ENCODE data around the gene PARD6B. TPM values are rescaled to one million over a fixed set of nuclear protein-coding genes. Genes with fewer than 3 reads are reported as not detected.
A peak's percentile ranks its signal among the peaks of the same experiment; 100 is the strongest.
"Not testable (repeated sequence)": the region's sequence is repeated elsewhere in the genome, so short reads cannot be mapped to it uniquely, and the experiment has no call there.

The PARD6B gene, protein sequence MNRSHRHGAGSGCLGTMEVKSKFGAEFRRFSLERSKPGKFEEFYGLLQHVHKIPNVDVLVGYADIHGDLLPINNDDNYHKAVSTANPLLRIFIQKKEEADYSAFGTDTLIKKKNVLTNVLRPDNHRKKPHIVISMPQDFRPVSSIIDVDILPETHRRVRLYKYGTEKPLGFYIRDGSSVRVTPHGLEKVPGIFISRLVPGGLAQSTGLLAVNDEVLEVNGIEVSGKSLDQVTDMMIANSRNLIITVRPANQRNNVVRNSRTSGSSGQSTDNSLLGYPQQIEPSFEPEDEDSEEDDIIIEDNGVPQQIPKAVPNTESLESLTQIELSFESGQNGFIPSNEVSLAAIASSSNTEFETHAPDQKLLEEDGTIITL
- total RNA-seq: 31.3 and 57.4 TPM in 2 replicates

DNA sequence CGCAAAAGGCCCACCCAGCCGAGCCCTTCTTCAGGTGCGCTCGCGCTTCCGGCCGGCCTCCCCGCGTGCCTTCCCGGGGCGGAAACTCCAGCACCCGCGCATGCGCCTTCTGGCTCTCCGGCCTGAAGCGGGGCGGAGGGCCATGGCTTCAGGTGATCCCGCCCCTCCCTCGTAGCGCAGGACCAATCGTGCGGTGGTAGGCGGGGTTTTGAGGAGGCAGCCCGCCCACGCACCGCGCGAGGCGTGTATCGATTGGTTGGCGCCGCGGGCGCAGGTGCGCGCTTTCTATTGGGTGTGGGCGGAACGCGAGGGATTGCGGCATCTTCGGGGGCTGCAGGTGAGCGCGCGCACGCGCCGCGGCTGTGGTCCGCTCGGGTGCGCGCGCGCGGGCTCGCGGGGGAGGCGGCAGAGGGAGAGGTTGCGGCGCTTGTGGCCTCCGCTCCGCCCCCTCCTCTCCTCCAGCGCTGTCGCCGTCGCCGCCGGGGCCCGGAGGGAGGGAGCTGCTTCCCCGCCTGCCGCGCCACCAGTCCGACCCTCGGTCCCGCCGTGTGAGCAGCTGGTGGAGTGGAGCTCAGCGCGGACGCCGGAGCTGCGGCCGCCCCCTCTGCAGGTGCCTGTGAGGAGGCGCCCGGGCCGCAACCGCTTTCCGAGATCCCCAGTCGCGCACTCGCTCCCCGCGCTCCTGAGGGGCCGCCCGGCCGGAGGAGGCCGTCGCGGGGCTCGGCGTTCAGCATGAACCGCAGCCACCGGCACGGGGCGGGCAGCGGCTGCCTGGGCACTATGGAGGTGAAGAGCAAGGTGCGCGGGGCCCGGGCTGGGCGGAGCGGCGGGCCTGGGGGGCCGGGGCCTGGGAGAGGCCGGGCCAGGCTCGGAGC lies at the start of gene PARD6B:
TSS of gene PARD6B (plus strand) at position 526 of the 875 bp plus-strand sequence. CDS start at position 733, 207 bp downstream.
- peak; percentile 93 for DNase-seq (ENCODE audit: low read depth)

DNA sequence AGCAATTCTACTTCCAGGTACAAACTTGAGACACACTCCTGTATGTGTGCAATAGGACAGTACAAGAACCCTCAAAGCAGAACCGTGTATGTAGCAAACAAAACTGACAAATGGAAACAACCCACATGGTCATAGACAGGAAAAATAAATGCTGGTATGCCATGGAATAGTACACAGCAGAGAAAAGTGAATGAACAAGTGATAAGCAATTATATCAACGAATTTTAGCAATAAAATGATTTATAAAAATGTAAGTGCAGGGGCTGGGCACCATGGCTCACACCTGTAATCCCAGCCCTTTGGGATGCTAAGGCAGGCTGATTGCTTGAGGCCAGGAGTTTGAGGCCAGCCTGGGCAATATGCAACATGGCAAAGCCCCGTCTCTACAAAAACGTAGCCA lies 49.3 kb upstream of the PARD6B start:
- DNase-seq (ENCODE audit: low read depth): no peak

DNA sequence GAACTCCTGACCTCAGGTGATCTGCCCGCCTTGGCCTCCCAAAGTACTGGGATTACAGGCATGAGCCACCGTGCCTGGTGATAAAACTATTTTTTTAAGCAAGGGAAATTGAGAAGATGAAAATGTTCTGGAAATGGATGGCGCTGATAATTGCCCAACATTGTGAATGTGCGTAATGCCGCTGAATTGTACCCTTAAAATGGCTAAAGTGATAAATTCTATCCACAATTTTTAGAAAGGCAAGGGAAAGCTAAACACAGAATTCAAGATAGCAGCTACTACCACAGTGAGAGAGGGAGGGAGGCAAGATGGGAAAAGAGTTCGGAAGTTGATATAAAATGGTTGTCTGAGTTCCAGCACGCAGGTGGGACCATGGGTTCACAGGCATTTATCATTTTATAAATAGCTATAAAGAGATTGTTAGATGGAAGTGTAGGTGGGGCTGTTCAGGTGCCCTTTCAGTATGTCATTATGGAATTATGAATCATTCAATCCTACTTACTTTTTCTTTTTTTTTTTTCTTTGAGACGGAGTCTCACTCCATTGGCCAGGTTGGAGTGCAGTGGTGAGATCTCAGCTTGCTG lies 48.3 kb upstream of the PARD6B start:
- no peak for DNase-seq (ENCODE audit: low read depth)

DNA sequence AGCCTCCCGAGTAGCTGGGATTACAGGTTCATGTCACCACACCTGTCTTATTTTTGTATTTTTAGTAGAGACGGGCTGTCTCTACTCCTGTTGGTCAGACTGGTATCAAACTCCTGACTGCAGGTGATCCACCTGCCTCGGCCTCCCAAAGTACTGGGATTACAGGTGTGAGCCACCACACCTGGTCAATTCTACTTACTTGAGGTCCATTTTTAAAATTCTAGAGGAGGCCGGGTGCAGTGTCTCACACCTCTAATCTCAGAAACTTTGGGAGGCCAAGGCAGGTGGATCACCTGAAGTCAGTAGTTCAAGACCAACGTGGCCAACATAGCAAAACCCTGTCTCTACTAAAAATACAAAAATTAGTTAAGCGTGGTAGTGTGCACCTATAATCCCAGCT lies 47.8 kb upstream of the PARD6B start:
- no peak for DNase-seq (ENCODE audit: low read depth)

DNA sequence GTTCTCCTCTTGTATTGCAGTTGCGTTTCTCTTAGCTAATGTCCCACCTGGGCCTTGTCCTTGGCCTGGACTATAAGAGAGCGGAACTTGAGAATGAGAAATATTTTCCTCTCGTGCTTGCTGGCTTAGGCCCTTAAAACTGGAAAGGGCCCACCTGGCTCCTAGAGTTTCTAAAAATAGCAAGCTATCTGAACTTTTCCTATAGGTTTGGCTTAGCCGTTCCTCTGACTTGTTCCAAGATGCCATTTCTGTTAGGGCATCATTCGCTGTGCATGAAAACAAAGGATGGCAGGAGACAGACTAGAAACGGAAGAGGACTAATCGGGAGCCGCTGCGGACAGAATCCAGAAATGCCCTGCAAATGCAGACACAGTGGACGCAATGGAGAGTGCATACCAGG lies 44.6 kb upstream of the PARD6B start:
- no peak for DNase-seq (ENCODE audit: low read depth)

DNA sequence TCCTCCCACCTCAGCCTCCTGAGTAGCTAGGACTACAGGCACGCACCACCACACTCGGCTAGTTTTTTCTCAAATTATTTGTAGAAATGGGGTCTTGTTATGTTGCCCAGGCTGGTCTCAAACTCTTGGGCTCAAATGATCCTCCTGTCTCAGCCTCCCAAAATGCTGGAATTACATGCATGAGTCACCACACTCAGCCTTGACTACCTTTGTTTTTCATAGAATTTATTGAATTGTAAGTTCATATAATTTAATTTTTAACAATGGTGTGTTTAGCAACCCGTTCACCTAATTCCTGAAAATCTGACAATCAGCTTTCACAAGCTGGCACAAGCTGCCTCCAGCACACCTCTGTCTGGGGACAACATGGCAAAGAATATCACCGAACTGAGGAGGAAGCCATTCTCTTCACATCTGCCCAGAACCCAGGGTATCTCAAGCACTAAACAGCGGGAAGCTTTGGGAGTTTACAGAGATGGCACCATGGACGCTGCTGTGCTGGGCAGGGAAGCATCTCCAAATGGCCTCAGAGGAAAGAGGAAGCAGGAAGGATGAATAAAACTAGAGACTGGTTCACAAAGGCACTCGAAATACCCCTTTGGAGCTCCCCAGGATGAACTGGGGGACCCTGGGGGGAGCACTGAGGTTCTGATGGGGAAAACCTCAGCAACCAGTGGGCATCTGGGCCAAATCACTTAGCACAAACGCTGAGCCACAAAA lies 43.0 kb upstream of the PARD6B start:
- no peak for DNase-seq (ENCODE audit: low read depth)

DNA sequence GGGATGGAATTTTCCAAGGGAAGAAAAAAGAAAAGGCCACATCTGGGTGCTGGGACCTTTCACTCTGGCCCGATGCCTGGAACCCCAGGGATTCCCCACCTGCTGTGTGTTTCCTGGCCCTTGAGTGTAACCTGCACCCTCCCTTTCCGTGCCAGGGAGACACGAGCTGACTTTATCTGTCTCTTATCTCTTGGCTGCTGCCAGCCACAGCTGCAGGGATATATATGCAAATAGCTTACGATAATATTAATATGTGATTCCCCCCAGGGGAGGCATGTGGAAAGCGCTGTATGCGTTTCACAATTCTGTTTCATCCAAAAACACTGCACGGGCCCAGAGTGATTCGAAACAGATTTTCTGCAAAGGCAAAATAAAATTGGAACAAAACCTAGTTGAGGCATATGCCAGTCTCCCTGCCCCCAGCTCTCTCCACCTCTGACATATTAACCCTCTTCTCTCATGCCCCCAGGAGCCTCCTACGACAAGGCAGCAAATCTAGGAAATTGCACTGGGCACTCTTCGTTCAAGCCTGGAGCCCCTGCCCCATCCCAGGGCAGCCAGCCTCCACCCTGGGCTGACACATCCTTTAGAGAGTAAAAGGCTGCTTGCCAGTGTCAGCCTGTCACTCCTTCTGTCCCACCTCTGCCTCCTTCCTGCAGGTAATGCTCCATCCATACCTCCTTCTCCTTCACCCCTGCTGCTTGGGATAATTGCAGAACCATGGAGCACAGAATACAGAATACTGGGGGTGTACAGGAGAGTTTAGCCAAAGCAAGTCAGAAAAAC lies 41.3 kb upstream of the PARD6B start:
- no peak for DNase-seq (ENCODE audit: low read depth)

DNA sequence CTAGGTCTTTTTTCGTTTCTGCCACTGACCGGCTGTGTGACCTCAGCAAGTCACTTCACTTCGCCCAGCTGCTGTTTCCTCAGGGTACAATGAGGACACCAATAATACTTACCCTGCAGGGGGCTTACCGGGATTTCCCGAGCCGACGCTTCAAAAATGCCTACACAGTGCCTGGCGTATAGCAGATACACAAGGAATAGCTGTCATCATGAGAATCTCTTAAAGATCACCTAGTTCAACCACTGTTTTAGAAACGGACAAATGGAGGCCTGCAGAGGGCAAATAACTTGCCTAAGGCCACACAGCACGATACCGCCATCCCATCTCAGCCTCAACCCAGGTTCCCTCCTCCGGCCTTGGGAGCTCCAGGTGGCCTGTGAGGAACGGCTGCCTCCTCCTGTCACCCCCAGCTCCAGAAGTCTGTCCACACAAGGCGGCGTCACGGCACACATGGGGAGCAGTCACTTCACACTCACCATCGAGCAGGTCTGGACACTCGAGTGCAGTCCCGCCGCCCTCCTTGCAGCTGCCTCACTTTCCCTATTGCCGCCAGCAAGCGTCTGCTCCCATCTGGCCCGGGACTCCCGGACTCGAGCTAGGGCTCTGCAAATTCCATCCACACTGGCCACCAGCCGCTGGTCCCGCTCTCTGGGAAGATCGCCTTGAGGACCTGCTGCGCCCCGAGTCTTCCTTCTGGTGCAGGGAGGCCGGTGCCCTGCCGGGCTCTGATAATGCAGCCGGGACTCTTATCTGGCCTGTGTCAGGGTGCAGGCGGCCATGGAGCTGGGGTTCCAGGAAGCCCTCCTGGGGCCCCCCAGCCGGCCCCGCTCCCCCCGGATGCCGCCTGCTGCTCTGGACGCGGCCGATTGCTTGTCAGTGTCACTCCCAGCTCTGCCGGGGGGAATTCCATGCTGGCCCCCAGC lies 40.5 kb upstream of the PARD6B start, which contains the start of gene RIPOR3:
TSS of gene RIPOR3 (minus strand) at position 893 of the 923 bp plus-strand sequence. CDS start at position 479, 414 bp downstream.
- DNase-seq (ENCODE audit: low read depth): no peak

DNA sequence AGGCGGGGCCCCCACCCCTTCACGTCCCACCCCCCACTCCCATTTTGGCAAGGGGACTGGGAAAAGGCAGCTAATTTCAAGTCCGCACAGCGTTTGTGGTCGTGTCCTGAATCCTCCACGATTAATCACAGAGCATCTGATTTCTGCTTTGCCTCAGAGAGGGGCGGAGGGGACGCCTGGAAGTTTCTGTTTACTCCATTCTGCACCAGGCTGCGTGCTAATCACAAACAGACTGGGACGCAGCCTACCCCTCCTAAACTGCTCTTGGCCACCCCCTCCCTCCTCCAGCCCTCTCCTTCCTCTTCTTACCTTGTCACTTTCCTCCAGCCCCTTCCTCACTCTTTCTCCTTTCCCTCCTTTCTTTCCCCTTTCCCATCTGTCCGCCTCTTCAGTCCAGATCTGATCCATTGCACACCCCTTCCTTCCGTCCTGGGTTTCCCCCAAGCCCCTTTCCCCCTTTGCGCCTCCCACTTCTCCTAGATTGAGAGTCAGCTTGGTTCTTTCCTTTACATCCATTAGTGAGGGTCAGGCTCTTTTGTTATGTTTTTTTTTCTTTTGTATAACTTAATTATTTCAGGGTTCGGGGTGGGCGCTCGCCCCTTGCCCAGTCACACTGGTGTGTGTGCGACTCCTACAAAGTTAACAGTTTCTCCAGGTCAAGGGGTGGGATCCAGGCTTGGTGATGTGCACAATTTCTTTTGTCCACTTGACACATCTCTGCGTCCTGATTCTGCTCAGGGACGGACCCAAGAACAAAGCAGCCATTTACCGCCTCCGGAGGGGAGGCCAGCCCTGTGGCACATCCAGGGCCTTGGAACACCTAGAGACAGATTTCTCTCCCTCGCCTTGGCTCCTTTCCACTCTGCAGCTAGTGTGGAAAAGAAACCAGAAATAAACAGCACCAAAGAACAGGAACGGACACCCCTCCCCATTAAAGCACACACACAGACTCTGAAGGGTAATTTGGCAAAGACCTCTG lies 39.5 kb upstream of the PARD6B start:
- peak; percentile 55 for DNase-seq (ENCODE audit: low read depth)

DNA sequence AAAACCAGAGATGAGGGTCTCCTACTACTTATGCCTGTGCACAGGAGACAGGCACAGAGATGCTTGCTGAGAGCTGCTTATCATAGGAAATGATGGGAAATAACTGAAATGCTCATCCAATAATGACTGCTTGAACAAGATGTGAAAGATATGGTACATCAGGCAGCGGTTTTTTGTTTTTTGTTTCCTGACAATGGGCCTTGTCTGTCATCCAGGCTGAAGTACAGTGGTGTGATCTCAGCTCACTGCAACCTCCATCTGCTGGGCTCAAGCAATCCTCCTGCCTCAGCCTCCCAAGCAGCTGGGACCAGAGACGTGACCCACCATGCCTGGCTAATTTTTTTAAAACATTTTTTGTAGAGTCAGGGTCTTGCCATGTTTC lies 38.8 kb upstream of the PARD6B start:
- DNase-seq (ENCODE audit: low read depth): no peak

DNA sequence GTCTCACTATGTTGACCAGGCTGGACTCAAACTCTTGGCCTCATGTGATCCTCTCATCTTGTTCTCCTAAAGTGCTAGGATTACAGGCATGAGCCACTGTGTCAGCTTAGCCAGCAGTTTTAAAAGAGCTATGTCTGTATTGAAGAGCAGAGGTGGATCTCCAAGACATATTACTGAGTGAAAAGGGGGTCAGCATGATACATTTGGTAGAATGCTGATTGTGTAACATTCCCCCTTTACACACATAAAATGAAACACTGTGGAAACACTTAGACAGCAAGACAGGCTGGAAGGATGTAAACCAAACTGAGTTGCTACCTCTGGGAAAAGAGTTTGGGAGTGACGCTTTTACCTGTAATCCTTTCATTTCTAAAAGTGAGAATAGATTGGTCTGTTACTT lies 38.4 kb upstream of the PARD6B start:
- no peak for DNase-seq (ENCODE audit: low read depth)

DNA sequence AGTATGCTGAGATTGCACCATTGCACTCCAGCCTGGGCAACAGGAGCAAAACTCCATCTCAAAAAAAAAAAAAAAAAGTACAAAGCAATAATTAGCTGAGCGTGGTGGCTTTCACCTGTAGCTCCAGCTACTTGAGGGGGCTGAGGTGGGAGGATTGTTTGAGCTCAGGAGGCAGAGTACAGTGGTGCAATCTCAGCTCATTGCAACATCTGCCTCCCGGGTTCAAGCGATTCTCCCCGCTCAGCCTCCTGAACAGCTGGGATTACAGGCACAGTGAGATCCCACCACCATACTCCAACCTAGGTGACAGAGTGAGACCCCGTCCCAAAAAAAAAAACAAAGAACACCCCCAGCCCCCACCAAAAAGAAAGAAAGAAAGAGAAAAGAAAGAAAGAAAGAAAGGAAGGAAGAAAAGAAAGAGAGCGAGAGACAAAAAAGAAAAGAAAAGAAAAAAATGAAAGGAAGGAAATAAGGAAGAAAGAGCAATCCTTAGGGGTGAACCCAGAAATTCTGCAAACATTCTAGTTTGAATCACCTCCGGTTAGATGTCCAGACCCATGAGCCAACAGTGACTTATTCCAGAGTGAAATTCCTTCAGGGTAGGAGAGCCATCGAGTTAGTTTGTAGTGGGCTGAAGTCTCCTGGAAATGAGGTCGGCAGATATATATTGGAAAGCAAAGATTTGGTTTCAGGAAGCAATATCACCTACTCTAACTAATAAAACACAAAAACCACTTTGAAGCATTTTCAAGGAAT lies 36.8 kb upstream of the PARD6B start:
- DNase-seq (ENCODE audit: low read depth): peak; percentile 48

DNA sequence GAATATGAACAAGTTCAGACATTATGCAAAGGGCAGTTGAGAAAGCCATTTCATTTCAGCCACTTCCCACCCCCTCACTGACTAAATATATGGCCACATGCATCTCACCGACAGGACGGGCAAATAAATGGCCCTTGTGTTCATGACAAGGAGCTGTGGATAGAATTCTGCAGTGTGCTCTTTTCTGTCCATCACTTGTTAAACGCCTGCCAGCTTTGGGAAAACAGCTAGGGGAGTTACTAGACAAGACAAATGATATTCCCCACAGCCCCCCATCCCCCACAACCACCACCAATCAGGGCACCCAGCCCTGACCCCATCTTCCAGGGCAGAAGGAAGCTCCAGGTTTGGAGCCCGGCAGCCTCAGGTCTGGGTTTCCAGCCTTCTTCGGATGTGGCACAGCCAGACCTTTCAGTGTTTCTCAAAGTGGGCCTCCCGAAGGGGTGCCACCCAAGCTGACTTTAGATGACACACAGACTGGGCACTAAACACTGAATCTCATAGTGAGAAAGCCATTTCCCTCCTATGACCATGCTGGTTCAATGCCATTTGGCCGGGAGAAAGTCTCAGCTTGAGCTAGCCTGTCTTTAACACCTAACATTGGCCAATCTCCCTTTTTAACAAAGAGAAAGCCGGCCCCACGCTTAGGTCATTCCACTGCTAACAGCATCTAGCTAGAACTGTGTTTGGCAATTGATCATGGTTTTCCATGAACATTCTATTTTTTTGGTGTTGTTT lies 36.1 kb upstream of the PARD6B start:
- no peak for DNase-seq (ENCODE audit: low read depth)

DNA sequence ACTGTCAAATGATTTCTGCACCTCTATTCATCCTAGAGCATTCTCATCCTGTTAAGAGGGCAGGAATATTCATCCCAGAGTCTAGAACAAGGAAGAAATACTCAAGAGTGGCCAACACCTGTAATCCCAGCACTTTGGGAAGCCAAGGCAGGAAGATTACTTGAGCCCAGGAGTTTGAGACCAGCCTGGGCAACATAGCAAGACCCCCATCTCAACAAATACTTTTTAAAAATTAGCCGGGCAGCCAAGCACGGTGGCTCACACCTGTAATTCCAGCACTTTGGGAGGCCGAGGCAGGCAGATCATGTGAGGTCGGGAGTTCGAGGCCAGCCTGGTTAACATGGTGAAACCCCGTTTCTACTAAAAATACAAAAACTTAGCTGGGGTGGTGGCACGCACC lies 33.1 kb upstream of the PARD6B start:
- not testable (repeated sequence) for DNase-seq (ENCODE audit: low read depth)

DNA sequence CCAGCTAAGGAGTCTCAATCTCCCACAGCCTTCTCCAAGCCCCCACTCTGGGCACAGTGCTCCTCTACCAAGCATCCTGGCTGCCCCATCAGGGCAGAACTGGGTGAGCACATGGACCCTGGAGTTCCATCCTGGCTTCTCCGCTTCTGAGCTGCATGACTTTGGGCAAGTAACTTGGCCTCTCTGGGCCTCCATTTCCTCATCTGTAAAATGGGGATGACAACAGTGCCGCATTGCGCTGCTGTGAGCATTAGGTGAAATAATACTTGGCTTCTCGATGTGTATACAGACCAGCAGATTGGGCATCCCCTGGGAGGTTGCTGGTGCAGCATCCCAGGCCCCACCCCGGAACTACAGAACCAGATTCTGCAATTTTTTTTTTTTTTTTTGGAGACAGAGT lies 31.7 kb upstream of the PARD6B start:
- DNase-seq (ENCODE audit: low read depth): no peak

DNA sequence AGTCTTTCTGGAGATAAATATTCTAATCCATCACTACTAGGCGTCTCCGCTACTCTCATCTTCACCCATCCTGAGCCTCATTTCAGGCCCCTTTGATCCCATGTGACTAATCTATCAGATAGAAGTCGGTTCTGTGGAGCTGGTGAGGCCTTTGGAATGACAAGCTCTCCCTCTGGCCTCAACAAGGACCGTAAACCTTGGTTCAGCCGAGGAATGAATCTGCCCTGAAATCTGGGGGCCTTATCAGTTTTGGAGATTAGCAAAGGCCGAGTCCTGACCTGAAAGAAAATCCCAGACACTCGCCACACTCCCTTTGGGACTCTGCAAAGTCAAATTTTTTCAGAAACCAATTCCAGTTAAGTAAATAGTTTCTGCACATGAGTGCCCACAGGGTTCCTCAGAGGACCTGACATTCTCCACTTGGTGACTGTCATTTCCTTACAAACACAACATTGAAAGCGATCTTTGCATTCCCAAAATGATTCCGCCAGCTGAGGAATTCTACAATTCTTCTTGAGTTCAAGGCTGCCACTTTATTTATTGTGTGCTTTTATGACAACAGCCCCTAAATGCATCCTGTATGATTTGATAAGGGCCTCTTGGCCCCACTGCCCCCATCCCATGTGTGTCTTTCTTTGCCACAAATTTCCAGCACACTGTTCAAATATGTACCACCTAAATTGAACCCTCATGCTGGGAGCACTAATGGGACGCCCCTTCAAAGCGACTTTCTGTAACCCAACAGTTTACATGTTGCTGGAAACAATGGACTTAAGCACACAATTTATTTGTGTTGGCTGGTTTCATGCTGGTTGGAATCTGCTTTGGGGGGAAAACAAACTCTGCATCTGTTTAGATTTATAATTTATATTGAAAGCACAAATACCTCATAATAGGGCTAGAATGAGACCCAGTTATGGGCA lies 30.1 kb upstream of the PARD6B start:
- no peak for DNase-seq (ENCODE audit: low read depth)

Measured in renal cortical epithelial cell (primary cell).